ENCODE measurements around the gene WSCD1.

- TF ChIP-seq CTCF (IDR thresholded peaks at IDR 0.05): no peak
- TF ChIP-seq POLR2AphosphoS5 (IDR thresholded peaks at IDR 0.05): no peak
Measured at GRCh38 chr17:6067060-6067459, 3.1 kb upstream of the WSCD1 start.

All from upper lobe of left lung (tissue), 4 donors.